ENCODE results near the gene ECEL1.

GRCh38 chr2:232458661-232459418 lies 28.8 kb downstream of the ECEL1 start:
- no peak for TF ChIP-seq CTCF (IDR thresholded peaks at IDR 0.05; ENCODE audit: insufficient read depth, low read depth, low read length)
- TF ChIP-seq EZH2 (IDR thresholded peaks at IDR 0.05; ENCODE audit: insufficient read depth, low read length), result no peak
